Stimulated activated CD8-positive, alpha-beta memory T cell treated with anti-CD3 and anti-CD28 coated beads, Interleukin-7, amount 100 ng/mL, for 1 hour (primary cell): ENCODE results near the gene ZSCAN5A.
"Not testable (repeated sequence)": the region's sequence is repeated elsewhere in the genome, so short reads cannot be mapped to it uniquely, and the experiment has no call there.

Experiments
- DNase-seq, 2 donors: peaks; one replicate each; pipeline ENCODE4 v3.0.0-alpha.2; 2020; ENCODE audit warnings: low read depth in 2 of 2

ZSCAN5A gene

GRCh38 chr19:56314018-56314380 lies 640 bp downstream of the ZSCAN5A start:
- DNase-seq: peak in 1 of 2 donors; percentile 4

DNA sequence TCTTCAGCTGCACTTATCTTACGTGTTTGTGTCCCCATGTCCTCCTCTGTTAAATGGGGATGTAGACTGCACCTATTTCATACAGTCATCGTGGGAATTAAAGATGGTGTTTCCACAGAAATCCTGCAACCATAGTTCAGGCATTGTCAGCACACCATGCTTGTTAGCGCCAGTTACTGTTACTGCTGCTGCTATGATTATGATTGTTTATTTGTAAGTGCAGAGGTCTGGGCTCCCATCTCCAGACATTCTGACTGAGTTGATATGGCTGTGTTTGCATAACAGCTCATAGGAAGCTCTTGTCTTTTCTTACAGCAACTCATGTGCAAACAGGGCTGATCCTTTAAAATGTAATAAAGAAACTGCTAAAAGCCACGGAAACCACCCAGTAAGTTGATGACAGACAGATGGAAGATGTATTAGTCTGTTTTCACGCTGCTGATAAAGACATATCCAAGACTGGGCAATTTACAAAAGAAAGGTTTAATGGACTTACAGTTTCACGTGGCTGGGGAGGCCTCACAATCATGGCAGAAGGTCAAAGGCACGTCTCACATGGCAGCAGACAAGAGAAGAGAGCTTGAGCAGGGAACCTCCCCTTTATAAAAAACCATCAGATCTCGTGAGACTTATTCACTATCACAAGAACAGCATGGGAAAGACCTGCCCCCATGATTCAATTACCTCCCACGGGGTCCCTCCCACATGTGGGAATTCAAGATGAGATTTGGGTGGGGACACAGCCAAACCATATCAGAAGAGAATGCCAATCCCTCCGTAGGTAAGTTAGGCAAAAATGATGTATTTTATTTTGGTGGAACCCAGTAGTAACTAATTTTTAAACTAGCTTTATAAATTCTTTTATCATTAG lies 1.6 kb downstream of the ZSCAN5A start:
- no peak for DNase-seq

GRCh38 chr19:56312342-56312741 lies 2.3 kb downstream of the ZSCAN5A start:
- no peak for DNase-seq

DNA sequence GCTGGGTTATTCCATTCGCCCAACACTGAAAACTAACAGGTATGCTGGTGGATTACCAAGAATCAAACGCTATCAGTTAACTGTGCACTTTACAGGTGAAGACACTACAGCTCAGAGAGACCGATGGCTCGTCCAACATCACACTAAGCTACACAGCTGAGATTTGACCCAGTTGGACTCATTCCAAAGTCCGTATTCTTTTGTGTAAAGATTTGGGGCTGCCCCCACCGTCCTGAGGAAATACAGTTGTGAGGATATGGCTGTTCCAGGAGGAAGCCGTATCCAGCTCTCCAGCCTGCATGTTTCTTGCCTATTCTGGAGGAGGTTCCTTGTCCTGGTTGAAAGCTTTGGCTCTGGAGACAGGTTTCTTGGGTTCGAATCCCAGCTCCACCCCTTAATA lies 4.2 kb downstream of the ZSCAN5A start:
- no peak for DNase-seq

DNA sequence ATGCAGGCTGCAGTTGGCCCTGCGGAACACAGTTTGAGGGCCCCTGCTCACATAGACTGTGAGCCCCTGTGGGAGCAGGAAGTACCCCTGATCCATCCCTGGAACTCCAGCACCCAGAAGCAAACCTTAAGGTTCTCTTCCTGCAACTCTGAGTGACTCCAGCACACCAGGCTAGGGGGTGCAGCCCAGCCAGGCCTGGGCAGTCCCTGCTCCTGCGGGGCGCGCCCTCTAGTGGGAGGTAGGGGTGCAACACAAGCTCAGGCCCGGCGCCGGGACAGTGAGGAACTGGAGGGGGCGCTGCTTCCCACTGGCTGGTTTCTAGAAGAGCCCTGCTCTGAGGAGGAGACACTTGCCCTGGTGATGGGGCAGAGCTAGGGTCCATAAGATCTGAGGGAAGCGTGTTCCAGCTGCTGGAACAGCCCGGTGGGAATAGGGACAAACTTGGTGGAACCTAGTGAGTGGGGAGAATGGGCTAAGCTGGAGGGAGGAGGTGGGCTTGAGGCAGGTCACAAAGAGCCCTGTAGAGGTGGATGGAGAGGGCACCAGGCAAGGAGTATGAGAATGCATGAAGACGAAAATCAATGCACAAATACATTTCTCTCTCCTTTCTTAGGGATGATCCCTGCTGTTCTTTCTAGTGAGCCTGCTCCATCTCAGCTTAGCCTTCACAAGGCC lies 5.0 kb downstream of the ZSCAN5A start:
- DNase-seq: peak in 1 of 2 donors; percentile 16

GRCh38 chr19:56308792-56309191 lies 5.8 kb downstream of the ZSCAN5A start:
- DNase-seq: no peak

- DNase-seq: not testable (repeated sequence)
Measured at GRCh38 chr19:56307062-56307461, 7.6 kb downstream of the ZSCAN5A start.

DNA sequence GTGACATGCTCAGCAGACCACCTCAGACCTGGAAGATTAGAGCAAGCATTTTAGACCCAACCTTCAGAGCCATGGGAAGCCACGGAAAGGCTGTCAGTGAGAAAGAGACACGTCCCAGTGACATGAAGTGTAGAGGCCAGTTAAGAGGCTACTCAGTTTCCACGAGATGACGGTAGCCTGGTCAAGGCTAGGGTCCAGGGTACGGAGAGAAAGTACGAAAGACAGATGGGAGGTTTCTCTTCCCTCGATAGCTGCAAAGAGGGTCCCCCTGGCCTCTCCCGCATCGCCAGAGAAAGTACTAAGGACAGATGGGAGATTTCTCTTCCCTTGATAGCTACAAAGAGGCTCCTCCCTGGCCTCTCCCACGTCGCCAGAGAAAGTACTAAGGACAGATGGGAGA lies 8.6 kb downstream of the ZSCAN5A start:
- DNase-seq: no peak

- no peak for DNase-seq
Measured at GRCh38 chr19:56304243-56304642, 10.4 kb downstream of the ZSCAN5A start.

GRCh38 chr19:56301886-56302620 lies 12.6 kb downstream of the ZSCAN5A start:
- no peak for DNase-seq

DNA sequence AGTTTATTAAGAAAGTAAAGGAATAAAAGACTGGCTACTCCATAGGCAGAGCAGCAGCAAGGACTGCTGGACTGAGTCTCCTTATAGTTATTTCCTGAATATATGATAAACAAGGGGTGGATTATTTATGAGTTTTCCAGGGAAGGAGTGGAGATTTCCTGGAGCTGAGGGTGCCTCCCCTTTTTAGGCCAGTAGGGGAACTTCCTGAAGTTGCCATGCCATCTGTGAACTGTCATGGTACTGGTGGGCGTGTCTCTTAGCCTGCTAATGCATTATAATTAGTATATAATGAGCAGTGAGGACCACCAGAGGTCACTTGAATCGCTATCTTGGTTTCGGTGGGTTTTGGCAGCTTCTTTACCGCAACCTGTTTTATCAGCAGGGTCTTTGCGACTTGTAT lies 13.5 kb downstream of the ZSCAN5A start:
- no peak for DNase-seq

DNA sequence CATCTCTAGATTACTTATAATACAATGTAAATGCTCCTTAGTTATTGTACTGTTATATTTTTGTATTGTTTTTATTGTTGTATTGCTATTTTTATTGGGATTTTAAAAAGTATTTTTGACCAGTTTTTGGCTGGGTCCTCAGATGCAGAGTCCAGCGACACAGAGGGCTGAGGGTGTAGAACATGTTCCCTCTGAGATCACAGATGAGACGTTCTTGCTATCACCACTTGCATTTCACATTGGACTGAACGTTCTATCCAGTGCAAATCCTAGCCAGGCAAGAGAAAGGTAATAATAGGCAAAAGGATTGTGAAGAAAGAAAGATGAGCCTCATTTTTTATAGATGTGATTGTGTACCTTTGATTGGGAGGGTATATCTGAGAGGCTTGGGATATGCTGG lies 15.0 kb downstream of the ZSCAN5A start:
- DNase-seq: no peak

DNA sequence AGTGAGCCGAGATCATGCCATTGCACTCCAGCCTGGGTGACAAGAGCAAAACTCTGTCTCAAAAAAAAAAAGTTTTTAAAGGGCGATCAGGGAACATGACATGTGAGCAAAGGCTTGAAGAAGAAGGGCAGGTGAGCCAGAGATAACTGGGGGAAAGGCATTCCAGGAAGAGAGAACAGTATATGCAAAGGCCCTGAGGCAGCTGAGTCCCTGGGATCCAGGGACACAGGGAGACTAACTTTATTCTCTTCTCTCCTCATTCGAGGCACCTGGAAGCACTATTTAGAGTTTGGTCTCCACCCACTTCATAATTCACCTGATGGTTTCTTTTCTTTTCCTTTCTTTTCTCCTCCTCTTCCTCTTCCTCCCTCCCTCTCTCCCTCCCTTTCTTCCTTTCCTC lies 17.6 kb downstream of the ZSCAN5A start:
- DNase-seq: no peak

DNA sequence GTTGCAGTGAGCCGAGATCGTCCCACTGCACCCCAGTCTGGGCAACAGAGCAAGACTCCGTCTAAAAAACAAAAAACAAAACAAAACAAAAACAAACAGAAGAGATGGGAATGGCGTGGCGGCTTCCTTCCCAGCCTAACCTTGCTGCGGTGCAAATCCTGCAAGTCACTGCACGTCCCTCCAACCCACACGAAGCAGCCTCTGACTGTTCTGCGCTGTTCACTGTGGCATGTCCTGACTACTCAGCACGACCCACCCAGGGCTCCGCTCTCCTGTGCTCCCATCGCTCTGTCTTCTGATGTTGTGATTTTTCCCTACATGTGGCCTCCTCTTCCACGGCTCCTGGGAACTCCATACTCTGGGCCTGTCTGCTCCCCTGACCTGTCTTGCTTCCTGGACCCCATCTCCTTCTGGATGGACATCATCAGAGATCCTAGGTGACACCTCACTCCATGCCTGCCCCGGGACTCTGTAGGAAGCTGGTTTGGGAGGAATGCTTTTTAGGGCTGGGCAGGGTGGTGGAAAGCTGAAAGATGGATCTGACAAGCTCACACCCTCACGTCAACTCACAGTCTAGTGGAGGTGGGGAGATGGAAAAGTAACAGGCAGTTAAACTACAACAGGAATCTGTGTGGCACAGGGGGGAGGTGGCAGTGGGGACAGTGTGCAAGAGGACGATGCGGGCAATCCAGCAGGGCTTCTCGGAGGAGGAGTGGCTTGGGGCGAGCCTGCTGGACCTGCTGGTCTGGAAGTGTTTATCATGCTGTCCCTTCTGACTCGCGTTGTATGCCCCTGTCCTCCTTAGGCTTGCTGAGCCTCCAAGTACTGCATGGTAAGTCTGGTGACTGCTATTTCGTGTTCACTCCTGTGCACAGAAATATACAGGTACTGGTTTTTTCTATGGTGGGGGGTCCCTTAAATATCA lies 18.8 kb downstream of the ZSCAN5A start:
- no peak for DNase-seq

- DNase-seq: no peak
Measured at GRCh38 chr19:56294549-56294948, 20.1 kb downstream of the ZSCAN5A start.

DNA sequence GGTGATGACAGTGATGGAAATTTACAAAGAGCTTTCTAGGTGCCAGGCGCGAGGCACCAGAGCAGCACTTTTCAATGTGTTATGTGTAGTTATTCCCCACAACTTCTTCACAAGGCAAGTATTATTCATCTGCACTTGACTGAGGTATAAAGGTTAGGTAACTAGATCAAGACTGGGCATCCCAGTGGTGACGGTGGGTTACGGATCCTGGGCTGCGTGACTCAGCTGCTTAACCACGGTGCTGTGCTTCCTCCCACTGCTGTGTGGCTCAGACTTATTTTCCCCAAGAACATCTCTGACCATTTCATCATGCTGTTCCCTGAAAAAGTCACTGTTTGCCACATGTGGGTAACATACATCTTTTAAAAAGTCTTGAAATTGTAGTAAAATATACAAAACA lies 22.8 kb downstream of the ZSCAN5A start:
- no peak for DNase-seq

DNA sequence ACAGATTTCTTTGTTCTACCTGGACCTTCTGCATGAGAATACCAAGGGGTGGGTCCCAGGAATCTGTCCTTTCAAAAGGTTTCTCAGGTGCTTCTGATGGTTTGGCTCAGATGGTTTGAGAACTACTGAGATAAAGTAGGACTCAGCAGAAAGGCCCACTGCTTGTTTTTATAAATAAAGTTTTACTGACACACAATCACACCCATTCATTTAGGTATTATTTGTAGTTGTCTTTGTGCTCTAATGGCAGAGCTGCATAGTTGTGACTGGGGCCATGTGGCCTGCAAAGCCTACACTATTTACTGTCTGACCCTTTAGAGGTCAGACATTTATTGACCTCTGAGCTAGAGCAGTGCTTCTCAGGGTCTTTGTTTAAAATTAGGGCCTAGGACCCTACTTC lies 24.5 kb downstream of the ZSCAN5A start:
- no peak for DNase-seq

GRCh38 chr19:56284746-56285145 lies 29.9 kb downstream of the ZSCAN5A start:
- no peak for DNase-seq

- DNase-seq: no peak
Measured at GRCh38 chr19:56282809-56283208, 31.8 kb downstream of the ZSCAN5A start.

DNA sequence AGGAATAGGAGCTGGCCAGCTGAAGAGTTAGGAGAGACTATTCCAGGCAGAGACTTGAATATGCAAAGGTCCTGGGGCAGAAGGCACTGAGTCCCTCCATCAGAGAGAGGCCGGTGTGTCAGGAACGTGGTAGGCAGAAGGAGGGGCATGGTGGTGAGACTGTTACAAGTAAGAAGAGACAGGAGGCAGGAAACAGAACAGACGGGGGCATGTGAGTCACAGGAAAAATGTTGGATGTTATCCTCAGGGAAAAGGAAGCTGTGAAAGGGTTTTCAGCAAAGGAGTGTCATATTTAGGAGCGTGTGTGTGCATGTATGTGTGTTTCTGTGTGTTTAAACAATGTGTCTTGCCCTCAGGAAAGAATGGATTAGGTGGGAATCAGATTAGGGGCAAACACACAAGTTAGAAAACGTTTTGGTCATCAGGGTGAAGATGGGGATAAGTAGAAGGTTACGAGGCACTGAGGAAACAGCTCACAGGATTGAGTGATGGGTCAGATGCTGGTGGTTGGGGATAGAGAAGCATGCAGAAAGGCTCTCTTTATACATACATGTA lies 41.0 kb downstream of the ZSCAN5A start:
- no peak for DNase-seq

GRCh38 chr19:56272161-56272798 lies 42.4 kb downstream of the ZSCAN5A start, which contains the start of gene EDDM13:
TSS of gene EDDM13 (plus strand) at chr19:56272748. CDS start at chr19:56272835, 87 bp downstream.
- DNase-seq: no peak
